Mesendoderm (in vitro differentiated cells): ENCODE measurements around the gene CC2D1B.
A peak's percentile ranks its signal among the peaks of the same experiment; 100 is the strongest.
"Not testable (repeated sequence)": the region's sequence is repeated elsewhere in the genome, so short reads cannot be mapped to it uniquely, and the experiment has no call there.

ENCODE experiments used
- DNase-seq: peaks from one replicate; pipeline ENCODE4 v3.0.0; 2013
- H2AK5ac ChIP-seq: 2 replicates; pipeline ENCODE4 v1.6.1; 2013; ENCODE audit warnings: low read length, inconsistent platforms
- H2BK120ac ChIP-seq: 2 replicates; pipeline ENCODE4 v1.6.1; 2013; ENCODE audit warnings: low read depth, mild to moderate bottlenecking, low read length, moderate library complexity, mixed read lengths
- H2BK15ac ChIP-seq: replicated peaks from 2 replicates; pipeline ENCODE4 v1.6.1; 2013; ENCODE audit warnings: low read depth, mild to moderate bottlenecking, moderate library complexity
- H2BK5ac ChIP-seq: 2 replicates; pipeline ENCODE4 v1.6.1; 2013; ENCODE audit warnings: low read length, inconsistent platforms
- H3K18ac ChIP-seq: 2 replicates; pipeline ENCODE4 v1.6.1; 2013; ENCODE audit warnings: mild to moderate bottlenecking, low read length, mixed read lengths
- H3K23ac ChIP-seq: one replicate; pipeline ENCODE4 v1.6.1; 2013; ENCODE audit warnings: low read length
- H3K27ac ChIP-seq: 2 replicates; pipeline ENCODE4 v1.5.1; 2013; ENCODE audit warnings: low read depth, mild to moderate bottlenecking, inconsistent platforms, low read length, moderate library complexity
- H3K27me3 ChIP-seq: 2 replicates; pipeline ENCODE4 v1.6.1; 2013; ENCODE audit warnings: low read length, control low read depth, mild to moderate bottlenecking, inconsistent platforms; ENCODE audit not compliant: insufficient read depth, poor library complexity
- H3K36me3 ChIP-seq: 2 replicates; pipeline ENCODE4 v1.6.1; 2013; ENCODE audit warnings: low read length, inconsistent platforms; ENCODE audit not compliant: control insufficient read depth, insufficient read depth
- H3K4ac ChIP-seq: one replicate; pipeline ENCODE4 v1.6.1; 2013; ENCODE audit warnings: low read depth, mild to moderate bottlenecking, low read length, moderate library complexity
- H3K4me1 ChIP-seq: 2 replicates; pipeline ENCODE4 v1.6.1; 2013; ENCODE audit warnings: low read depth, low read length, inconsistent platforms; ENCODE audit not compliant: control insufficient read depth
- H3K4me2 ChIP-seq: 2 replicates; pipeline ENCODE4 v1.6.1; 2013; ENCODE audit warnings: low read length
- H3K4me3 ChIP-seq: 2 replicates; pipeline ENCODE4 v1.5.1; 2013; ENCODE audit warnings: mild to moderate bottlenecking, low read length
- H3K56ac ChIP-seq: one replicate; pipeline ENCODE4 v1.6.1; 2013; ENCODE audit warnings: low read length
- H3K79me1 ChIP-seq: 2 replicates; pipeline ENCODE4 v1.6.1; 2013; ENCODE audit warnings: low read length, inconsistent platforms
- H3K79me2 ChIP-seq: 2 replicates; pipeline ENCODE4 v1.6.1; 2013; ENCODE audit warnings: mild to moderate bottlenecking, low read length; ENCODE audit not compliant: control insufficient read depth, insufficient read depth
- H3K9ac ChIP-seq: 2 replicates; pipeline ENCODE4 v1.6.1; 2013; ENCODE audit warnings: low read length, inconsistent platforms
- H4K5ac ChIP-seq: one replicate; pipeline ENCODE4 v1.6.1; 2013; ENCODE audit warnings: low read length
- H4K8ac ChIP-seq: one replicate; pipeline ENCODE4 v1.6.1; 2013; ENCODE audit warnings: low read depth, mild to moderate bottlenecking, control low read depth, low read length, moderate library complexity
- WGBS: extraction: QIAGEN DNeasy Blood & Tissue Kit; methylation state at CpG from one replicate; pipeline ENCODE4 v1.1.7; 2013; ENCODE audit warnings: low lambda C conversion rate, missing lambda C conversion rate; ENCODE audit not compliant: insufficient coverage; ENCODE audit errors: extremely low coverage; 5-methylcytosine and 5-hydroxymethylcytosine counted together

CC2D1B gene

DNA sequence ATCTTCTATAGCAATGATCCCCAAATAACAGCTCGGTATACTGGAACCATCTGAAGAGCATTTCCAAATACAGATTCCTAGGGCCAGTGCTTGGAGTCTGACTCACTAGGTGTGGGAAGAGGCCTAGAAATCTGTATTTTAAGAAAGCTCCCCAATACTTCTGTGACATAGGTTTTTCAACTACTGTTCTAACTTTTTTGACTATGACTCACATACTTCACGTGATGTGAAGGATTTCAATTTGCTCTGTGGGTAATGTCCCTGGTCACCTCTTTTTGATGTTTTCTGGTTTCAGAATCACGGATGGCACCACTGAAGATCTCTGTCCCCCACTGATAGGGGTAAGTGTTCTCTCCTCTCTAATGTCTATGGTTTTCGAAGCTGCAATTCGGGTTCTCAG is 27.2 kb upstream of the CC2D1B start:
- H2BK15ac ChIP-seq = no peak overlapping the region
- no peak for DNase-seq
- H4K5ac ChIP-seq = no peak overlapping the region
- H3K9ac ChIP-seq = no peak overlapping the region
- no peaks in the 10 kb centered on the region for H3K27me3 ChIP-seq
- H2BK120ac ChIP-seq = no peak overlapping the region
- no peak overlapping the region for H3K27ac ChIP-seq
- H3K4me1 ChIP-seq = peaks cover 2% of the 10 kb centered on the region
- H3K36me3 ChIP-seq = peaks cover 14% of the 10 kb centered on the region
- H3K56ac ChIP-seq = no peak overlapping the region
- no peak overlapping the region for H2AK5ac ChIP-seq
- no peak overlapping the region for H3K4me3 ChIP-seq
- no peaks in the 10 kb centered on the region for H3K79me2 ChIP-seq
- no peak overlapping the region for H2BK5ac ChIP-seq
- H4K8ac ChIP-seq = no peak overlapping the region
- no peak overlapping the region for H3K18ac ChIP-seq
- WGBS = no CpG with 5 or more reads among the region's 5 CpGs
- H3K4me2 ChIP-seq = no peak overlapping the region
- no peak overlapping the region for H3K4ac ChIP-seq
- H3K23ac ChIP-seq = no peak overlapping the region
- peaks cover 6% of the 10 kb centered on the region for H3K79me1 ChIP-seq

DNA sequence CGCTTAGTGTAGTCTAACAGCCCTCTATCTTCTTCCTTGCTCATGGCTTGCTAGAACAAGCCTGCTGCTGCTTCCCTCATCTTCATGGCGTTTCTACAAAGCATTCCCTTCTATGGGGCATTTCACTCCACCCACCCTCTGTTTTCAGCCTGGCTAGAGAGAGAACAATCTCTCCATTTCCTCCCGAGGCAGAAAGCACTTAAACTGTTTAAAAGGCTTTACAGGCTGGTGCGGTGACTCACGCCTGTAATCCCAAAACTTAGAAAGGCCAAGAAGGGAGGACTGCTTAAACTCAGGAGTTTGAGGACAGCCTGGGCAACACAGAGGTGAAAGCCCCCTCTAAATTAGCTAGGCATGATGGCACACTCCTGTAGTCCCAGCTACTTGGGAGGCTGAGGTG is 20.5 kb upstream of the CC2D1B start:
- WGBS = no CpG with 5 or more reads among the region's 5 CpGs
- H3K23ac ChIP-seq = no peak overlapping the region
- no peak overlapping the region for H2BK15ac ChIP-seq
- no peaks in the 10 kb centered on the region for H3K79me2 ChIP-seq
- no peak for DNase-seq
- H3K18ac ChIP-seq = no peak overlapping the region
- H3K36me3 ChIP-seq = peaks cover 31% of the 10 kb centered on the region
- H3K79me1 ChIP-seq = no peaks in the 10 kb centered on the region
- H4K5ac ChIP-seq = no peak overlapping the region
- no peak overlapping the region for H3K56ac ChIP-seq
- H2BK120ac ChIP-seq = no peak overlapping the region
- no peaks in the 10 kb centered on the region for H3K4me1 ChIP-seq
- no peak overlapping the region for H2BK5ac ChIP-seq
- H4K8ac ChIP-seq = no peak overlapping the region
- no peak overlapping the region for H3K4ac ChIP-seq
- H3K27ac ChIP-seq = no peak overlapping the region
- no peak overlapping the region for H2AK5ac ChIP-seq
- no peaks in the 10 kb centered on the region for H3K27me3 ChIP-seq
- H3K4me2 ChIP-seq = no peak overlapping the region
- no peak overlapping the region for H3K4me3 ChIP-seq
- no peak overlapping the region for H3K9ac ChIP-seq

DNA sequence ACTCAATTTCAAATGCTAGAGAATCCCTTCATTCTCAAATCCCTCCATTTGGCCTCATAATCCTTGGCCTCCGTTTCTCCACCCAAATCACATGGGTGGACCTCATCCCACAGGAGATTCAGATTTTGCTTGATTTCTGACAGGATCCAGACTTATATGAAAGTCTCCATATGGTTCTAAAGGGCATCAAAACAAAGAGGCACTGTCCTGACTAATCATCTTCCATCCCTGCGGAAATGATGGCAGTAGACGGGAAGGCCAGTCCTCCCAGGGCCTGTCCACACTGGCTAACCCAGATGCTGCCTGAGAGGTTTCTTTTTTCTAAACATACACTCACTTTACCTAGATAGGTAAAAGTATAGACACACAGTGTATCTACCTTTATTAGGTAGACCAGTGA is 19.4 kb upstream of the CC2D1B start:
- no peaks in the 10 kb centered on the region for H3K79me2 ChIP-seq
- no peak overlapping the region for H4K8ac ChIP-seq
- H3K27ac ChIP-seq = no peak overlapping the region
- H3K4me1 ChIP-seq = no peaks in the 10 kb centered on the region
- H2AK5ac ChIP-seq = no peak overlapping the region
- peaks cover 35% of the 10 kb centered on the region for H3K36me3 ChIP-seq
- H3K56ac ChIP-seq = no peak overlapping the region
- no peak overlapping the region for H3K18ac ChIP-seq
- H3K27me3 ChIP-seq = no peaks in the 10 kb centered on the region
- no peaks in the 10 kb centered on the region for H3K79me1 ChIP-seq
- H3K4ac ChIP-seq = no peak overlapping the region
- no peak overlapping the region for H3K9ac ChIP-seq
- WGBS = no CpG with 5 or more reads among the region's 3 CpGs
- H3K4me3 ChIP-seq = no peak overlapping the region
- no peak for DNase-seq
- no peak overlapping the region for H3K23ac ChIP-seq
- H4K5ac ChIP-seq = no peak overlapping the region
- H2BK5ac ChIP-seq = no peak overlapping the region
- no peak overlapping the region for H3K4me2 ChIP-seq
- no peak overlapping the region for H2BK15ac ChIP-seq
- H2BK120ac ChIP-seq = no peak overlapping the region

DNA sequence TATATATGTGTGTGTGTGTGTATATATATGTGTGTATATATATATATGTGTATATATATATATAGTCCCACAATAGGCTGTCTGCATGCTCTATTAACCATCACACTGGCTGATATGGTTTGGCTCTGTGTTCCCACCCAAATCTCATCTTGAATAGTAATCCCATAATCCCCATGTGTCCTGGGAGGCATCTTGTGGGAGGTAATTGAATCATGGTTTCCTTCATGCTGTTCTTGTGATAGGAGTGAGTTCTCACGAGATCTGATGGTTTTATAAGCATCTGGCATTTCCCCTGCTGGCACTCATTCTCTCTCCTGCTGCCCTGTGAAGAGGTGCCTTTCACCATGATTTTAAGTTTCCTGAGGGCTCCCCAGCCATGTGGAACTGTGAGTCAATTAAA is 3.8 kb upstream of the CC2D1B start:
- not testable (repeated sequence) for H3K9ac ChIP-seq, H3K18ac ChIP-seq, H3K56ac ChIP-seq, H3K4me3 ChIP-seq, H3K4ac ChIP-seq, H3K27ac ChIP-seq, H2BK5ac ChIP-seq, H3K36me3 ChIP-seq, H3K79me1 ChIP-seq, H3K4me2 ChIP-seq, H3K23ac ChIP-seq, H3K4me1 ChIP-seq, H3K79me2 ChIP-seq, H2BK120ac ChIP-seq, H2BK15ac ChIP-seq, H4K8ac ChIP-seq, H3K27me3 ChIP-seq, H2AK5ac ChIP-seq, H4K5ac ChIP-seq
- WGBS = no CpG with 5 or more reads among the region's 1 CpG
- peak; percentile 58 for DNase-seq

DNA sequence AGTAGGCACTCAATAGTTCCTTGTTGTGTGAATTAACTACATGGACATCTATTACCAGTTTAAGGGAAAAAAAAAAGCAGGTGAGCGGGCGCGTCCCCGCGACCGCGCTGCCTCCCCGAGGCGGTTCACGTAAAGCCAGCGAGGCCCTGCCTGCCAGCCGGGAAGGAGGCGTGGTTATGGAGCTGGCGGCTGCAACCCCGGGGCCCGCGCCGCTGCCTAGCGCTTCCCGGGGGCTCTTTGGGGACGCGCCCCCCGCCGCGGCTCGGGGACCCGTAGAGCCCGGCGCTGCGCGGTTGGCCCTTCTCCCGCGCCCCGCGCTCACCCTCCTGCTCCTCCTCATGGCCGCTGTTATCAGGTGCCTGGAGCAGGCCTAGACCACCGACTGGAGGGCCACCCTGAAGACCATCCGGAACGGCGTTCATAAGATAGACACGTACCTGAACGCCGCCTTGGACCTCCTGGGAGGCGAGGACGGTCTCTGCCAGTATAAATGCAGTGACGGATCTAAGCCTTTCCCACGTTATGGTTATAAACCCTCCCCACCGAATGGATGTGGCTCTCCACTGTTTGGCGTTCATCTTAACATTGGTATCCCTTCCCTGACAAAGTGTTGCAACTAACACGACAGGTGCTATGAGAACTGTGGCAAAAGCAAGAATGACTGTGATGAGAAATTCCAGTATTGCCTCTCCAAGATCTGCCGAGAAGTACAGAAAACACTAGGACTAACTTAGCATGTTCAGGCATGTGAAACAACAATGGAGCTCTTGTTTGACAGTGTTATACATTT is 2.6 kb upstream of the CC2D1B start:
- Histone ChIP-seq H3K79me1 (peaks cover 12% of the 10 kb centered on the region), H2AK5ac (no peak overlapping the region), H3K79me2 (peaks cover 11% of the 10 kb centered on the region), H4K8ac (no peak overlapping the region), H2BK120ac (no peak overlapping the region), H3K4ac (no peak overlapping the region), H4K5ac (no peak overlapping the region), H2BK15ac (no peak overlapping the region), H3K23ac (no peak overlapping the region), H3K36me3 (peaks cover 2% of the 10 kb centered on the region), H3K4me3 (no peak overlapping the region), H3K27ac (no peak overlapping the region), H3K4me2 (peak overlapping the region; percentile 50), H2BK5ac (no peak overlapping the region), H3K18ac (no peak overlapping the region), H3K27me3 (no peaks in the 10 kb centered on the region), H3K56ac (peak overlapping the region; percentile 74), H3K4me1 (peaks cover 6% of the 10 kb centered on the region), H3K9ac (peak overlapping the region; percentile 72)
- no CpG with 5 or more reads among the region's 51 CpGs for WGBS
- peak; percentile 69 for DNase-seq

DNA sequence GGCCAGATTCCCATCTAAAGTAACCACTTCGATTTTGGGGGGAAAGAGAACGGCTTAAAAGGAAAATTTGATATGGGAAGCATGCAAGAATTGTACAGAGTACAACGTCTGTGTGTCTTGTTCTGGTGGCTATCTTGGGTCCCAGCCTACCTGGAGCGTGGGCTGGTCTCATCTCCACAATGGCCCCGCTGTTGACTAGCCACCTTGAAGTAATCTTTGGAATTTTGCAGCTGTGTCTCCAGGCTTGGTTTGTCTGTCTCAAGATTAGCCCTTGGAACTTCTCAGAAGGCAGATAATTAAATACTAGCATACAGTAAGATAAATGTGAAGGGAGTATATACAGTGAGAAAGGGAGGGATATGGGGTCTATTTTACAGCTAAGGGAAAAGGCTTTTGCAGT is 1.3 kb upstream of the CC2D1B start:
- Histone ChIP-seq H3K79me2 (peaks cover 11% of the 10 kb centered on the region), H3K56ac (no peak overlapping the region), H3K4ac (no peak overlapping the region), H3K79me1 (peaks cover 15% of the 10 kb centered on the region), H2BK15ac (no peak overlapping the region), H2AK5ac (no peak overlapping the region), H3K27me3 (no peaks in the 10 kb centered on the region), H4K8ac (no peak overlapping the region), H3K23ac (no peak overlapping the region), H4K5ac (no peak overlapping the region), H3K4me2 (no peak overlapping the region), H3K27ac (no peak overlapping the region), H3K4me3 (no peak overlapping the region), H3K4me1 (peaks cover 6% of the 10 kb centered on the region), H2BK120ac (no peak overlapping the region), H3K18ac (no peak overlapping the region), H3K36me3 (peaks cover 3% of the 10 kb centered on the region), H2BK5ac (no peak overlapping the region), H3K9ac (no peak overlapping the region)
- WGBS = no CpG with 5 or more reads among the region's 5 CpGs
- DNase-seq = no peak
